SU-DHL-6 (cell line): ENCODE results near the gene PPM1H.

Experiments used
- H2AFZ ChIP-seq: fragments of 200-600 bp; sonication (generic); 2 replicates; pipeline ENCODE4 v1.6.1; 2014; ENCODE audit warnings: low read depth, mild to moderate bottlenecking, moderate library complexity, mixed read lengths, antibody characterized with exemption, low read length; ENCODE audit not compliant: severe bottlenecking
- H3F3A ChIP-seq: fragments of 200-600 bp; shearing (Covaris generic); 2 replicates; pipeline ENCODE4 v1.6.0; 2016; ENCODE audit warnings: antibody characterized with exemption, mild to moderate bottlenecking; ENCODE audit not compliant: insufficient read depth
- H3K27ac ChIP-seq: fragments of 200-600 bp; sonication (generic); 2 replicates; pipeline ENCODE4 v1.5.1; 2016; ENCODE audit warnings: low read depth, mild to moderate bottlenecking, low read length, moderate library complexity, mixed read lengths
- H3K27me3 ChIP-seq: fragments of 200-600 bp; sonication (generic), shearing (Covaris generic); 2 replicates; pipeline ENCODE4 v1.6.0; 2014; ENCODE audit warnings: mild to moderate bottlenecking, low read length
- H3K36me3 ChIP-seq: fragments of 200-600 bp; sonication (generic); 2 replicates; pipeline ENCODE4 v1.6.1; 2014; ENCODE audit warnings: mild to moderate bottlenecking, low read length, mixed read lengths
- H3K4me2 ChIP-seq: fragments of 300-600, 200-600 bp; shearing (Covaris generic), sonication (generic); 2 replicates; pipeline ENCODE4 v1.6.0; 2014; ENCODE audit warnings: low read length, low read depth, mild to moderate bottlenecking; ENCODE audit not compliant: poor library complexity, severe bottlenecking
- H3K4me3 ChIP-seq: fragments of 200-600 bp; sonication (generic); 2 replicates; pipeline ENCODE4 v1.5.1; 2014; ENCODE audit warnings: antibody characterized with exemption, low read length, mild to moderate bottlenecking, mixed read lengths; ENCODE audit not compliant: insufficient read depth, poor library complexity, severe bottlenecking
- H3K79me2 ChIP-seq: fragments of 200-600 bp; sonication (generic); 2 replicates; pipeline ENCODE4 v1.6.1; 2014; ENCODE audit warnings: mild to moderate bottlenecking, low read length, moderate library complexity; ENCODE audit not compliant: insufficient read depth
- H3K9ac ChIP-seq: fragments of 200-600 bp; sonication (generic); 2 replicates; pipeline ENCODE4 v1.7.0; 2014; ENCODE audit warnings: mild to moderate bottlenecking, low read length
- H3K9me2 ChIP-seq: fragments of 200-600 bp; sonication (generic); replicated peaks from 2 replicates; pipeline ENCODE4 v1.6.1; 2014; ENCODE audit warnings: low read length; ENCODE audit not compliant: insufficient read depth
- H3K9me3 ChIP-seq: fragments of 200-600 bp; sonication (generic); 2 replicates; pipeline ENCODE4 v1.6.1; 2014; ENCODE audit warnings: low read length, mixed read lengths; ENCODE audit not compliant: insufficient read depth
- H4K20me1 ChIP-seq: fragments of 200-600 bp; sonication (generic); 2 replicates; pipeline ENCODE4 v1.6.1; 2014; ENCODE audit warnings: low read depth, mild to moderate bottlenecking, antibody characterized with exemption, low read length, moderate library complexity, mixed read lengths
- EZH2phosphoT487 ChIP-seq: fragments of 200-600 bp; sonication (generic), shearing (Covaris generic); conservative IDR thresholded peaks from 2 replicates; pipeline ENCODE4 v1.6.1; 2018; ENCODE audit warnings: mild to moderate bottlenecking, antibody characterized with exemption, low read length, moderate library complexity, mixed read lengths
- TF ChIP-seq, protein P1 (sequence below): fragments of 200-600 bp; sonication (generic); IDR thresholded peaks from one replicate; pipeline ENCODE4 v1.5.1; 2017; ENCODE audit warnings: antibody characterized with exemption, mild to moderate bottlenecking, low read length, moderate library complexity; ENCODE audit not compliant: insufficient read depth, poor library complexity, severe bottlenecking

PPM1H gene

DNA sequence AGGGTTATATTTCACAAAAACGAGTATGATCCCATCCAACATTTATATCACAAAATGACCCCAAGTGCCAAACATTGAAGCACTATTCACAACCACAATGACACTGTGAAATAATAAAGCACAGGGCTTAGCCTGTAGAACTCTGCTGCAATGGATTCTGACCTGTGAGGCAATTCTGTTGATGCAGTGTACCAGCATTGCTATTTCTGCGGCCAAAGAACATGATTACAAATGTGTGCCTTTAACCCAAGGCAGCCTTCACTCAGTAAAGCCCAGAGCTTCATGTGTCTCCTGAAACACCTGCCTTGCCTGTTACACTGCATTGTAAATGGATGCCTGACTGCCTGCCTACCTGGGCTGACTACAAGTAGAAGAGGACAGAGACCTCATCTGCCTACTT, 158.0 kb downstream of the PPM1H start:
- Histone ChIP-seq H2AFZ (no peak overlapping the region), H3K9me3 (no peaks in the 10 kb centered on the region), H3F3A (no peaks in the 10 kb centered on the region), H3K4me3 (no peak overlapping the region), H3K79me2 (no peaks in the 10 kb centered on the region), H3K27ac (no peak overlapping the region), H4K20me1 (no peaks in the 10 kb centered on the region), H3K4me2 (no peak overlapping the region), H3K9me2 (no peaks in the 10 kb centered on the region), H3K36me3 (no peaks in the 10 kb centered on the region), H3K27me3 (no peaks in the 10 kb centered on the region), H3K9ac (no peak overlapping the region)
- TF ChIP-seq, protein P1, sequence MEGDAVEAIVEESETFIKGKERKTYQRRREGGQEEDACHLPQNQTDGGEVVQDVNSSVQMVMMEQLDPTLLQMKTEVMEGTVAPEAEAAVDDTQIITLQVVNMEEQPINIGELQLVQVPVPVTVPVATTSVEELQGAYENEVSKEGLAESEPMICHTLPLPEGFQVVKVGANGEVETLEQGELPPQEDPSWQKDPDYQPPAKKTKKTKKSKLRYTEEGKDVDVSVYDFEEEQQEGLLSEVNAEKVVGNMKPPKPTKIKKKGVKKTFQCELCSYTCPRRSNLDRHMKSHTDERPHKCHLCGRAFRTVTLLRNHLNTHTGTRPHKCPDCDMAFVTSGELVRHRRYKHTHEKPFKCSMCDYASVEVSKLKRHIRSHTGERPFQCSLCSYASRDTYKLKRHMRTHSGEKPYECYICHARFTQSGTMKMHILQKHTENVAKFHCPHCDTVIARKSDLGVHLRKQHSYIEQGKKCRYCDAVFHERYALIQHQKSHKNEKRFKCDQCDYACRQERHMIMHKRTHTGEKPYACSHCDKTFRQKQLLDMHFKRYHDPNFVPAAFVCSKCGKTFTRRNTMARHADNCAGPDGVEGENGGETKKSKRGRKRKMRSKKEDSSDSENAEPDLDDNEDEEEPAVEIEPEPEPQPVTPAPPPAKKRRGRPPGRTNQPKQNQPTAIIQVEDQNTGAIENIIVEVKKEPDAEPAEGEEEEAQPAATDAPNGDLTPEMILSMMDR = no peak
- no peak for TF ChIP-seq EZH2phosphoT487

DNA sequence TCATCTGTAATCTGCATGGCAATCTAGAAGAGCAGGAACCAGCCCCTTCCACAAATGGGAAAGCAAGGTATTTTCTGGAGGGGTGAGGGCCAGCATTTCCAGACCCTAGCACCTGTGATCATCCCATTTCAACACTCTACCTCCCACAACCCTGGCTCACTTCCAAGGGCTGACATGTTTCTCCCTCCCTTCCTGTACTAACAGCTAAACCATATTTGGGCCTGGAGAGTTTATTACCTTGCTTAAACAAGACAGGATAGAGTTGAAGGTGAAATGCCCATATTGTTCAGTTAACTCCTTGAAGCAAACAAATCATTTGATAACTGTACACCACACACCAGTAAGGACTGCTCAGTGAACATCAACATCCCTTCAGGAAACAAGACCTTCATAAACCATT, 158.4 kb downstream of the PPM1H start:
- no peak overlapping the region for H3K27ac ChIP-seq
- TF ChIP-seq, protein P1 = no peak
- TF ChIP-seq EZH2phosphoT487 = no peak
- no peak overlapping the region for H3K9ac ChIP-seq
- no peaks in the 10 kb centered on the region for H4K20me1 ChIP-seq
- no peaks in the 10 kb centered on the region for H3K9me3 ChIP-seq
- no peaks in the 10 kb centered on the region for H3K27me3 ChIP-seq
- no peak overlapping the region for H3K4me2 ChIP-seq
- H3K9me2 ChIP-seq = no peaks in the 10 kb centered on the region
- H3K79me2 ChIP-seq = no peaks in the 10 kb centered on the region
- H2AFZ ChIP-seq = no peak overlapping the region
- no peaks in the 10 kb centered on the region for H3F3A ChIP-seq
- no peak overlapping the region for H3K4me3 ChIP-seq
- no peaks in the 10 kb centered on the region for H3K36me3 ChIP-seq

DNA sequence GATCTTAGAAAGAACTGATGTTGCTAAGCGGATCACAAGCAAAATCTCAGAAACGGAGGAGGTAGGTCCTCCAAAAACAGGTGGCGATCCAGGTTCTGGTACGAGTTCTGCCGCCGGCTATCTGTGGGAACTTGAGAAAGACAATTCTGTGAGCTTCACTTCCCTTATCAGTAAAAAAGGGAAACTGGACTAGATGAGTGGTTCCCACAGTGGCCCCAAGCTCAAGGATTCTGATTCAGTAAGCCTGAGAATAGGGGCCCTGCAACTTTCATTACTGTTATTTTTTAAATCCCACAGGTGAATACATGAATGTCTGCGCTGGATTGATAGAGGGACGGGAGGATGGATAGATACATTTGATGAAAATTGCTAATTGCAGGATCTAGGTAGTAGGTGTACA, 160.2 kb downstream of the PPM1H start:
- Histone ChIP-seq H3K9me3 (no peaks in the 10 kb centered on the region), H4K20me1 (no peaks in the 10 kb centered on the region), H3F3A (no peaks in the 10 kb centered on the region), H3K4me2 (no peak overlapping the region), H3K9me2 (no peaks in the 10 kb centered on the region), H2AFZ (no peak overlapping the region), H3K79me2 (no peaks in the 10 kb centered on the region), H3K27me3 (no peaks in the 10 kb centered on the region), H3K27ac (no peak overlapping the region), H3K36me3 (no peaks in the 10 kb centered on the region), H3K4me3 (no peak overlapping the region), H3K9ac (no peak overlapping the region)
- TF ChIP-seq, protein P1 = no peak
- no peak for TF ChIP-seq EZH2phosphoT487
